Dedifferentiated amniotic fluid mesenchymal stem cell (primary cell): ENCODE data around the gene ATP10D.

ENCODE experiments used
- DNase-seq: peaks from one replicate; pipeline ENCODE4 v3.0.0-alpha.2; 2016; ENCODE audit errors: extremely low spot score

ATP10D gene

DNA sequence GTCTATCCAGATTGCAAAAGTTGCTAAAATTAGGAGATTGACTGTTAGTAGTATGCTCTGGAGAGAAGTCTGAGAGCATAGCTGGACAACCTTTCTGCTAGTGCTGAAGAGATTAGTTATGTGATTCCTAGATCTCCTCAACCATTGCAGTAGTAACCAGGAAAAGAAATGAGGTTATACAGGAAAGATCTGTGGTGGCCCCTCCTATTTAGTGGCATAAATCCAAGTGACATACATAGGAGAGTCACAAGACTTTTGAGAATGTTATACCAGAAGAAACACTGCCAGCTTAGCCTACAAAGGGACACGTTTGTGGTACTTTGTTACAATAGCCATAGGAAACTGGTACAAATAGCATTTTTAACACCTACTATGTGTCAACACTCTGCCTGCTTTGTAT lies 105.2 kb downstream of the ATP10D start:
- no peak for DNase-seq

DNA sequence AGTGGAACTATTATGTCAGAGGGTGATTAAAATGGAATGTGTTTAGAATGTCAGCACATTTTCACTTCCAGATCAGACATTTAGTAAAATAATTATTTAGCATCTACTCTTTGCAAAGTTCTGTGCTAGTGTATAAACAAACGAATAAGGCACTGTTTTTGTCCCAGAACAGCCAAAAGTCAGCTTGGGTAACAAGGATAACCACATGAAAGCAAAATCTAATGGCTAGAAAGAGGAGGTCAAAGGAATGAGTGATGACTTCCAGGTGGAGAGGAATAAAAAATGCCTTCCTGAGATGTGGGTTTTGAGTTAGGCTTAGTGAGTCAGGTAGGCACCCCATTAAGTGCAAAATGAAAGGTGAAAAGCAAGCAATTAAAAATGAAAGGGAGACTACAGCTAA lies 112.6 kb downstream of the ATP10D start:
- no peak for DNase-seq

DNA sequence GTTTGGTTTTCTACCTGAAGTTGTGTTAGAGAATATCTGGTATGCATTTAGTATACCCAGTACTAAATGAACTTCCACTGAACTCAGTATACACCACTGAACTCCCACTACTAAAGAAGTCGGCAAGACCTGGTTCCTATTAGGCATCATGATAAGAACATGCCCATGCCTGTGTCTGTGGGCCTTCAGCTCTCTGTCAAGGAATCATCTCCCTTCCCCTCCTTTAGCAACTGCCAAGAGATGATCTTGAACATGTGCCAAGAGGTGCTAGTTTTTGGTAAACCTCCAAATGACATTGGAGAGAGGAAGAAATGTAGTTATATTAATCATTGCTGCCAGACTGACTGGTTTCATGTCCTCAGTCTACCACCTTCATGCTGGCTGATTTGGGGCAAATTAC lies 113.2 kb downstream of the ATP10D start:
- DNase-seq: no peak

DNA sequence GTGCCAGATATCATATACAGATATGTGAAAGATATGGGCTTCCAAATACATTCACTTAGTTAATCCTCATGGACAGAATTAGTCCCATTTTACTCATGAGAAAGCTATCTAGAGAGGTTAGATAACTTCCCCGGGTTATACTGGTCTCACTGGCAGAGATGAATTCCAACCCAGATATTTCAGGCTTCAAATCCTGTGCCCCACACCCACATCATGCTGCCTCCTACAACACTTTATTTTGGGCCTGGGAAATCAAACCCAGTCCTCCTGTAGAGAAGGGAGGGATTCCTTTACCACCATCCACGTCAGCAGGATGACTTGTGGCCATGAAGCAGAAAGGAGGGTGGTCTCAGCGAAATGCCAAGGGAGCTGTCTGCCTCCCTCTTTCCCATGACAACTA lies 113.8 kb downstream of the ATP10D start:
- DNase-seq: no peak

DNA sequence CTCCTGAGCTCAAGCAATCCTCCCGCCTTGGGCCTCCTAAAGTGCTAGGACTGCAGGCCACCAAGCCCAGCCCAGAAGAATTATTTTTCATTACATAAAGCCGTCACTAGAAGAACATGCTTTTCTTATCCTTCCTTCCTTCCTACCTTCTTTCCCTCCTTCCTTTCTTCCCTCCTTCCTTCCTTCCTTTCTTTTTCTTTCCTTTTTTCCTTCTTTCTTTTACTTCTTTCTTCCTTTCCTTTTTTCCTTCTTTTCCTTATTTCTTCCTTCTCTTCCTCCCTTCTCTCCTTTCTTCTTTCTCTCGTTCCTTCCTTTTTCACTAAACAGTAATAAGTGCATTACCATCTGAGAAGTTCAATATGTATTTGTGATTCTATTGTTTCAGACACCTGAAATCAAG lies 121.4 kb downstream of the ATP10D start:
- no peak for DNase-seq

DNA sequence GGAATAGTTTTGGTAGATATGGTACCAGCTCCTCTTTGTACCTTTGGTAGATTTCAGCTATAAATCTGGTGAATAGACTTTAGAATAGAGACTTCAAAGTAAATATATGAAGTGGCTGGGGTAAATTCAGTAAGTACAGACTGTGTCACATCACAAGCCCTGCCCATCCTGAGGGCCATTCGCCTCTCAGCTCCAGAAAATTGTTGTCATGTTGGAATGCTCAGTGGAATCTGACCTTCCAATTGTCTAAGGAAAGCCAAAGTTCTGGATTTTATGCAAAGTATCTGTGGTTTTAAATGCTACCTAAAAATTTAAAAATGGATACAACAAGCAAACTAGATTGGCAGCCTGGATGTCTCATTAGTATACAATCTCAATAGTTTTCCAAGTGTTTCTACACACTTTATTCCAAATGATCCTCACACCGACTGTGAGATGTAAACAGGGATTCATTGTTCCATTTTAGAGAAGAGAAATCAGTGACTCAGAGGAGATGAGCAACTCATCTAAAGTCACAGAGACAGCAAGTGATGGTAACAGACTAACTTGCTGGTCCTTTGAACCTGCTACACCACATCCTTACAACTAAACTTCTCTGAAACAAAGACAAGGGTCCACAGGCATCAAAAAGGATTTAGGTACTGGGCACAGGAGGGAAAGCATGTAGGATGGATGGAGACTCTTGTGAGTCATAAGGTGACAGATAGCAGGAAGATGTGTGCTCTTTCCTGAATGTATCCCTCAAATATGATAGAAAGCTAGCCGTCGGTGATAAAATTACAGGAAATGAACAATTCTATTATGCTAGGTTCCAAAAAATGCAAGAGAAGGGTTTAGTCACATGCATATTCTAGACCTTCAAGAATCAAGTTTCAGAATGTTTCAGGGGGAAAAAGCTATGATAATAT lies 127.3 kb downstream of the ATP10D start:
- no peak for DNase-seq

DNA sequence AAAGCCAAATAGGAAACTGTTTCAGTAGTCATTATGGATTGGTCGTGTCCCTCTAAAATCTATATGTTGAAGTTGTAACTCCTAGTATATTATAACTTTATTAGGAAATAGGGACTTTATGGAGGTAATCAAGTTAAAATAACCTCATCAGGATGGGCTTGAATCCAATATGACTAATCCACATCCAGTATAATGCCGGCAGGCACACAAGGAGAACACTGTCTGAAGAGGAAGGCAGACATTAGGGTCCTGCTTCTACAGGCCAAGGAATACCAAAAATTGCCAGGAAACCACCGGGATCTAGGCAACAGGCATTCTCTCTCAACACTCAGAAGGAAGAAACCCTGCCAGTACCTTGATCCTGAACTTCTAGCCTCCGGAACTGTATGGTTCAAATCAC lies 130.3 kb downstream of the ATP10D start:
- no peak for DNase-seq

DNA sequence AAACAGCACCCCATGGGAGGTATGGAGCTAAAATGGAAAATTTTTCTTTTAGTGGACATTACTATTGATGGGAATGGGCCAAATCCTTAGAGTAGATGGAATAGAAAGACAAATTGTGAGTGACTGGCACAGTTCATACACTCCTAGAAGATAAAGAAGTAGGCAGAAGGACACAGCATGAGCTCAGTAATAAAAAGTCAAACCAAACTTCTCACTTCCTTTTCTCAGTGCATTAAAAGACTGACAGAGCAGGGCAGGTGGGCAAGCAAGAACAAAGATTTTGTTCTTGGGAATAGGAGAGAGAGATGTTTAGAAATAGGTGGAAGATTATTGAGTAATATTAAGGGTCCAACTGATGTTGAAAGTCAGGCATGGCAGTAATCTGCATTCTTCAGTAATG lies 132.5 kb downstream of the ATP10D start:
- no peak for DNase-seq

DNA sequence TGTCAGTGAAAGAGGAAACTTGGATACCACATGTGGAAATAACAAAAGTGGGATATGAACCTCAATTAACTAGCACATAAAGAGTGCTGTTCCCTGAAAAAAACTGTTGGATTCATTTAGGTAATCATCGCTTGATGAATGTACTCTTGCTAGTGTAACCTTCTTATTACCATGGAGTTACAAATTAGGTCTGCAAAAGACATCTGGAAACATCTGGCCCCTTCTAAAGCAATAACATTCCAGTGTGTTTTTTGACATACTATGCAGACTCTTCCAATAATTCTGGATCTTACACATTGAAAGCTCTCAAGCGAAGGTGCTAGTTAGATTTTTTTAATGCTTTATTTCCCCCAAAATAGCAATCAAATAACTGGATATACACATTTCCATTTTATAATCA lies 134.6 kb downstream of the ATP10D start:
- no peak for DNase-seq

DNA sequence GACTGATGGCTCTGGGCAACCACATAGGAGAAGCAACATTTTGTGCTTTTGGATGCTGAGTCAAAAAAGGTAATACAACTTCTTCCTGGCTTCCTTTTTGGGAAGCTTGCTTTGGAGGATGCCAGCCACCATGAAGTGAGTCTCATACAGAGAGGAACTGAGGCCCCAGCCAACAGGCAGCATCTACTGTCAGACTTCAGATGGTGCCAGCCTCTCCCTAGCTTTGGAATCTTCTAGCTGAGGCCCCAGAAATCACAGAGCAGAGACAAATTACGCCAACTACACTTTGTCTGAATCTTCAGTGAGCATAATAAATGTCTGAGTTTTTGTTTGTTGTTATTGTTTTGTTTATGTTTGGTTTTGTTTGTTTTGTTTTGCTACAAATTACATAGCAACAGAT lies 136.1 kb downstream of the ATP10D start:
- DNase-seq: no peak

DNA sequence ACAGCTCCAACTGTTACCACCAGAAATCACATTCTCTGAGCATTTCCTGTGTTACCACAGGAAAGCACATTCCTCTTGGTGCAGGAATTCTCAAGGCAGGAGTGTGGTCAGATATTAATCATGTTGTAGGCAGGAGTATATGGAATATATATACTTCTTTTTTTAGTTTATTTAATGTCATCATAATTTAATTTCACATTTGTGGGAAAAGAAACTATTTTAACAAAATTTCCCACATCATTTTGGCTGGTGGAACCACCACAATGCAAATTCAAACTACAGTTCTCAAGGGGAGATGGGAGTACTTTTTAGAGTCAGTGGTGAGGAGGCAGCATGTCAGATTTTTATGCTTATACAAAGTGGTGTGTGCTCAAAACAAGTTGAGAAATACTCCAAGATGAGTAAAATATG lies 139.0 kb downstream of the ATP10D start:
- no peak for DNase-seq

DNA sequence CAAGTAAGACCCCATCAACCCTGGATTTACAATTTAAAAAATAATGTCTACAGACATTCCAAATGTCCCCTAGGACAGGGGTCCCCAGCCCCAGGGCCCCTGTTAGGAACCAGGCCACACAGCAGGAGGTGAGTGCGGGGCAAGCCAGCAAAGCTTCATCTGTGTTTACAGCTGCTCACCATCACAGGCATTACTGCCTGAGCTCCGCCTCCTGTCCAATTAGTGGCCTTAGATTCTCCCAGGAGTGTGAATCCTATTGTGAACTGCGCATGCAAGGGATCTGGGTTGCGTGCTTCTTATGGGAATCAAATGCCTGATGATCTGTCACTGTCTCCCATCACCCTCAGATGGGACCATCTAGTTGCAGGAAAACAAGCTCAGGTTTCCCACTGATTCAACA lies 146.1 kb downstream of the ATP10D start:
- no peak for DNase-seq

DNA sequence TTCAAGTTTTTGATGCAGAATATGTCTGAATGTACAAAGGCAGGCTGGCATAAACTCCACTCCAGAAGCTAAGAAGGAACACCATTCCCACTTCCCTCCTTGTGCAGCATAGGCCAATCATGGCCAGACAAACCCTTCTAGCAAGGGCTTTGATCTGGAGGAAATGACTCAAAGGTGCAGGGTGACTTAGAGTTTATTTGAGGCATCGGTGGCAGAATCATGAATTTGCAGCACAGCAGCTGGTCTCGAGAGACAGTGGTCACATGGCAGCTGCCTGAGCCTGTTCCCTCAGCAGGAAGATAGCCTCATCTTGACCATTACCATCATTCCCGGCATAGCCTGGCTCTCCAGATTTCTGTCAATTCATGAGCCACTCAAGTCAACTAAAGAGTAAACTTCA lies 154.5 kb downstream of the ATP10D start:
- DNase-seq: no peak

DNA sequence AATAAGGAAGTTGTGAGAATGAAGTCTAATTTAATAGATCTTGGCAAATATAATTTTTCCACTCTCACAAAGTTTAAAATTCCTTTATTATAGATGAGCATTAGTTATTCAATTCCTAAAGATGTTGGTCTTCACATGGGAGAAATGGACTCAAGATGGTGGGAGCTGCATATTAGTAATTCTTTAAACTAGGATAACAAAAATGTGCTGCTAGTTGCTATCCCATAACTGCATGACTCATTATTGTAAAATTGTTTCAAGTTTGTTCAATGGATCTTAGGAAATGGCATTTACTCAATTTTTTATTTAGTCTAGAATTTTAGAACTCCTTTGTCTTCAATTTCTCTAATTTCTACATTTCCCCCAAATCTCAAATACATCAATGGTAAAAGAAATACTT lies 155.8 kb downstream of the ATP10D start:
- no peak for DNase-seq

DNA sequence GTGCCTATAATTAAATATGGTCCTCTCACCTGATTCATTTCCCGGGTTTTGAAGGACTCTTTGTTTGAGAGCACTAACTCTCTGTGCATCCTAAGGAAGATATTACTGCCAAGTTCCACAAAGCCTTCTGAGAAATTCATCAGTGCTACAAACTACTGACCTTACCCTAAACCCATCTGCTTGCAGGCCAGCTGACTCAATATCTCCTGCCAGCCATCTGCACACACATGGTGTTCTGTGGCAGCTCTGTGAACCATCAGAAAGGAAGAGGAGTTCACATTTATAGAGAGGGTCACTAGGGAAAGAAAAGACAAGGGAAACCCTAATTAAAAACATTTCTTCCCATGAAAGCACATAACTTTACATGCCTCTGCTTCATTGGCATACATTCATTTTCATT lies 156.7 kb downstream of the ATP10D start:
- no peak for DNase-seq

DNA sequence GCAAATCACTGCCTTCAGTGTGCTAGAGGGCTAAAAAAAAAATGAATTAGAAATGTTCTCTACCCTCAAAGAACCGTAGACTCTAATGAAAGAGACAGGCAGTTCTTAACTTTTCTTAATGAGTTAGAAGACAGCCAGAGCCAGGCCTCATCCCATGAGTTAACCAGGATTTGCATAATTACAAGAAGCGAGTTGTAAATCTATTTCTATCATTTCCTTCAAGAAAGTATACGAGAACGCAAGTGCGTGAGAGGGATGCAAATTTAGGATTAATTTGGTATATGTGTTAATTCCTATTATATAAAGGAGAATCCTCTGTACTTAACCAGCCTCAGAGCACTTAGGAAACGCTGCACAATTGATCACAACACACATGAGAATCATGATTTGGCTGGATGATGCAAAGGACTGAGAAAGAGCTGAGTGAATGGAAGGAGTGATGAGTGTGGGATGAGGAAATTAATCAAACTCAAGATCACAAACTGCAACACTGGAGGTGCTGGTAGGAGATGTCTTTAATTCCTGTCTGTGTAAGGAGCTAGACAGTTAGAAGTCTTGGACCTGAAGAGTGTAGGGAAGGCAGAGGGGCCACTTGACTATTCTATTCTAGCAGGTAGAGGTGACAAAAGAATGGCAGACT lies 157.2 kb downstream of the ATP10D start:
- no peak for DNase-seq
